ENCODE data around the gene FTO.

The FTO gene

DNA sequence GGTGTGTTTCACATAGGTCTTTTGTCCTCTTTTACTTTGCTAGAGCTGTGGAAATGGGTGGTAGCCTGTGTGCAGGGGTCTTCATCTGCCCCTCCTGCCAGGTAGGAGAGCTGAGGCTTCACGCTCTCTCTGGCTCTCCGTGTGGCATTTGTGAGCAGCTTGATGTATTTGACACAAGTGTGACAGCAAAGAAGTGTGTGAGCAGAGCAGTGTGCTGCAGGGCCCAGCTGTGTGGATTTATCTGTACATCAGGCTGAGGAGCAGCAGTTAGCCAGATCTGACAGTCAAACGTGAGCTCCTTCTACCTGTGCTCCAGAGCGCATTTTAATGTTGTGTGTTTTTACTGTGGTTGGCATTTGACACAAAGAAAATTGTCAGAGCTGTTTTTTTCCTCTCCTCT lies 101.8 kb downstream of the FTO start:
- no peak for DNase-seq
- TF ChIP-seq, protein P1, sequence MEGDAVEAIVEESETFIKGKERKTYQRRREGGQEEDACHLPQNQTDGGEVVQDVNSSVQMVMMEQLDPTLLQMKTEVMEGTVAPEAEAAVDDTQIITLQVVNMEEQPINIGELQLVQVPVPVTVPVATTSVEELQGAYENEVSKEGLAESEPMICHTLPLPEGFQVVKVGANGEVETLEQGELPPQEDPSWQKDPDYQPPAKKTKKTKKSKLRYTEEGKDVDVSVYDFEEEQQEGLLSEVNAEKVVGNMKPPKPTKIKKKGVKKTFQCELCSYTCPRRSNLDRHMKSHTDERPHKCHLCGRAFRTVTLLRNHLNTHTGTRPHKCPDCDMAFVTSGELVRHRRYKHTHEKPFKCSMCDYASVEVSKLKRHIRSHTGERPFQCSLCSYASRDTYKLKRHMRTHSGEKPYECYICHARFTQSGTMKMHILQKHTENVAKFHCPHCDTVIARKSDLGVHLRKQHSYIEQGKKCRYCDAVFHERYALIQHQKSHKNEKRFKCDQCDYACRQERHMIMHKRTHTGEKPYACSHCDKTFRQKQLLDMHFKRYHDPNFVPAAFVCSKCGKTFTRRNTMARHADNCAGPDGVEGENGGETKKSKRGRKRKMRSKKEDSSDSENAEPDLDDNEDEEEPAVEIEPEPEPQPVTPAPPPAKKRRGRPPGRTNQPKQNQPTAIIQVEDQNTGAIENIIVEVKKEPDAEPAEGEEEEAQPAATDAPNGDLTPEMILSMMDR (IDR thresholded peaks at IDR 0.05; ENCODE audit: low read depth, low read length), result no peak

DNA sequence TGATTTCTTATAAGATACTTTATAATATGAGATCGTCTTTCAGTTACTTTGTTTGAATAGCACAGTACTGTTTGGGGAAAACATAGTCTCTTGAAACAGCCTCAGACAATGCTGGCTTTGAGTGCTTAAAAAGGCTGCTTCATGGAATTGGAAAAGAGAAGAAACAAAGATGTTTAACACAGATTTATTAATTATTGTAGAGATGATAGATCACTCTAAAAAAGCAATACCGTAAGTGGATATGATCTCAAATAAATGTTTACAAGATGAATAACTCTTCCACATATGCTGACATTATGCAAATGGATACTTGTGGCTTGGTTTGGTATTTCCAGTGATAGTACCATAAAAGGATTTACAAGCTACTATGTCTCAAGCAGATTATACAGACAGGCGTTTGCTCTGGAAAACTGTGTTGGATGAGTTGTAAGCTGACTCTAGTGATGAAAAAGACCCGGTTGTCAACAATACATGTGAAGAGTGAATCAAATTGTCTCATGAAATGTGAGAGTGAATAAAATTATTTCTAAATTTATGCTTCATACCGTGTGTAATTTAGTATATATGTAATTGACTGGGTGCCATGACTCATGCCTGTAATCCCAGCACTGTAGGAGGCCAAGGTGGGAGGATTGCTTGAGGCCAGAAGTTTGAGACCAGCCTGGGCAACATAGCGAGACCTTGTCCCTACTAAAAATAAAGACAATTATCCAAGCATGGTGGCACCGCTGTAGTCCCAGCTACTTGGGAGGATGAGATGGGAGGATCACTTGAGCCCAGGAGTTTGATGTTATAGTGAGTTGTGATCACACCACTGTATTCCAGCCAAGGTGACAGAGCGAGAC lies 105.4 kb downstream of the FTO start:
- Histone ChIP-seq H3K4me3 (ENCODE audit: low read depth, low read length) (no peak overlapping the region), H3K9me3 (no peaks in the 10 kb centered on the region), H3K27me3 (no peaks in the 10 kb centered on the region), H3K4me1 (no peaks in the 10 kb centered on the region; the same call in 1 of the 2 replicates), H3K36me3 (peaks cover 4% of the 10 kb centered on the region)
- DNase-seq, result no peak
- TF ChIP-seq, protein P1 (IDR thresholded peaks at IDR 0.05; ENCODE audit: low read depth, low read length), result no peak

More for the DNA sequence above, 101.8 kb downstream of the FTO start:
- Histone ChIP-seq H3K36me3 (no peaks in the 10 kb centered on the region), H3K4me3 (ENCODE audit: low read depth, low read length) (no peak overlapping the region), H3K27me3 (no peaks in the 10 kb centered on the region), H3K4me1 (peaks cover 2% of the 10 kb centered on the region; the same call in 1 of the 2 replicates), H3K9me3 (no peaks in the 10 kb centered on the region)

DNA sequence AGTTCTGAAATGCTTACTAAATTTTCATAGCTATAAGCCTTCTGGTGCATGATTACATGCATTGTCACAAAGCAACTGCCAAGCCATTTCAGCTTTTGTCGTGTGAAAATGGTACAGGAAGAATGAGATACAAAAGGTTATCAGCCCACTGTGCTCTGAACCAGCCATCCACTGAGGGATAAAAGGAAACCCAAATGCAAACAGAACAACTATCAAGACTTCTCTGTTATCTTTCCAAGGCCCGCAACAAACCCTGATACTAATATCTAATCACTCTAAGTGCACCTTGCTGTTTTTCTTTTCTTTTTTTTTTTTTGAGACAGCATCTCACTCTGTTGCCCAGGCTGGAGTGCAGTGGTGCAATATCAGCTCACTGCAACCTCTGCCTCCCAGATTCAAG lies 109.0 kb downstream of the FTO start:
- TF ChIP-seq, protein P1 (IDR thresholded peaks at IDR 0.05; ENCODE audit: low read depth, low read length), result no peak
- H3K36me3 ChIP-seq, result peaks cover 4% of the 10 kb centered on the region
- H3K4me1 ChIP-seq, result peaks cover 6% of the 10 kb centered on the region; the same call in 1 of the 2 replicates
- no peaks in the 10 kb centered on the region for H3K27me3 ChIP-seq
- H3K9me3 ChIP-seq, result no peaks in the 10 kb centered on the region
- H3K4me3 ChIP-seq (ENCODE audit: low read depth, low read length), result no peak overlapping the region
- DNase-seq, result no peak

DNA sequence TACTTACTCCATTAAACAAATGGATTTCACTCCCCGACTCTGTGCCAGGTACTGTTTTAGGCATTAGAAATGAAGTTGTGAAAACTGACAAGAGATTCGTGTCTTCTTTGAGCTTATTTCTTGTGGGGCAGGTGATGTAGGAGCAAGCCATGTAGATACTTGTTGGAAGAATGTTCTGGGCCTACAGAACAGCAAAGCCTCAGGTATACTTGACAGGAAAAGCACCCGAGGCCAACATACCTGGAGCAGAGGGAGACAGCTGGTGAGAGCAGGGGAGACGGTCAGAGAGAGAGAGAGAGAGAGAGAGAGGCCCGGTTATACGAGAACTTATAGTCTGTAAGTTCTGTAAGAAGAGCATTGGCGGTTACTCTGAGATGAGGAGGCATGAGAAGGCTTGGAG lies 110.8 kb downstream of the FTO start:
- peaks cover 4% of the 10 kb centered on the region for H3K36me3 ChIP-seq
- no peaks in the 10 kb centered on the region for H3K9me3 ChIP-seq
- H3K27me3 ChIP-seq, result no peaks in the 10 kb centered on the region
- no peak overlapping the region for H3K4me3 ChIP-seq (ENCODE audit: low read depth, low read length)
- TF ChIP-seq, protein P1 (IDR thresholded peaks at IDR 0.05; ENCODE audit: low read depth, low read length), result no peak
- DNase-seq, result no peak
- H3K4me1 ChIP-seq, result peaks cover 6% of the 10 kb centered on the region; the same call in 1 of the 2 replicates

DNA sequence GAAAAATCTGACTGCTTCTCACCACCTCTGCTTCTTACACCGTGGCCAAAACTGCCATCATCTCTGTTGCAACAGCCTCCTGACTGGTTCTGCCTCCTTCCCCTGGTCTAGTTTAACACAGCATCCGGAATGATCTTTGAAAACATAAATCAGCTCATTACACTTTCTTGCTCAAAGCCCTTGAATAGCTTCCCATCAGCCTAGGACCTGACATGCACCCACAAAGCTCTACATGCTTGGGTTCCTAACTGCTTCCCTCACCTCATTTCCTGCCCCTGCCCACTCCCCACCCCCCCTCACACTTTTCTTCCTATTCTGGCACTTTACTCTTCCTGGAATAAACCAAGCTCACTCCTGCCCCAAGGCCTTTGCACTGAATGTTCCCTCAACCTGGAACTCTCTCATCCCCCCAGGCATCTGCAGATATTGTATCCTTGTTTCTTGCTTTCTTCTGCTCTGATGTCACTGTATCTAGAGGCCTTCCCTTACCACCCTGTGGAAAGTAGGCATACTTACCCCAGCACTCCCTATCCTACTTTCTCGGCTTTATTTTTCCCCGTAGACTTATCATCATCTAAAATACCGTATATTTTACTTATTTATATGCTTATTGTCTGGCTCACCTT lies 112.4 kb downstream of the FTO start:
- H3K36me3 ChIP-seq, result peaks cover 4% of the 10 kb centered on the region
- DNase-seq, result no peak
- H3K9me3 ChIP-seq, result no peaks in the 10 kb centered on the region
- no peak overlapping the region for H3K4me3 ChIP-seq (ENCODE audit: low read depth, low read length)
- no peaks in the 10 kb centered on the region for H3K27me3 ChIP-seq
- H3K4me1 ChIP-seq, result peaks cover 6% of the 10 kb centered on the region; the same call in 1 of the 2 replicates
- TF ChIP-seq, protein P1 (IDR thresholded peaks at IDR 0.05; ENCODE audit: low read depth, low read length), result no peak

Measured in BE2C (cell line).